NCI-H2227 (cell line): ENCODE measurements around the gene COLEC11.

ENCODE experiments used
- DNase-seq: peaks from one replicate; lab custom pipeline; 2025; ENCODE audit not compliant: unreplicated experiment; lab: John Stamatoyannopoulos, UW

COLEC11 gene

DNA sequence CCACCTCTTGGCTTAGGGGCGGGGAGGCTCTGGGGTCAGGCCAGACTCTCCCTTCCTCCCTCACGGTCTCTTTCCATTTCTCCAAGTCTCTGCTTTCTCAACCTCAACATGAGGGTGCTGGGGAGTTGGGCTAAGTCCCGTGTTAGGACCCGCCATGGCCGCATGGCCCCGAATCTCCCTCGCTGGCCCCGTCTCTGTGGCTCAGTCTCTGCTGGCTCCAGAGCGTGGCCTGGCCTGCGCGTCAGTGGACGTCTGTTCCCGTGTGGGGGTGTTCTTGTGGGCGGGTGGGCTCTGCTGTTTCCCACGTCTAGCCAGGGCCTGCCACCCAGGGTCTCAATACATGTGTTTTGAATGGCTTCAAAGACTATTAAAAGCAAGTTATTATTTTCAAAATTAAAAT is 75.5 kb downstream of the COLEC11 start:
- DNase-seq, result no peak

GRCh38 chr2:3670941-3671340 is 76.0 kb downstream of the COLEC11 start:
- DNase-seq, result no peak

DNA sequence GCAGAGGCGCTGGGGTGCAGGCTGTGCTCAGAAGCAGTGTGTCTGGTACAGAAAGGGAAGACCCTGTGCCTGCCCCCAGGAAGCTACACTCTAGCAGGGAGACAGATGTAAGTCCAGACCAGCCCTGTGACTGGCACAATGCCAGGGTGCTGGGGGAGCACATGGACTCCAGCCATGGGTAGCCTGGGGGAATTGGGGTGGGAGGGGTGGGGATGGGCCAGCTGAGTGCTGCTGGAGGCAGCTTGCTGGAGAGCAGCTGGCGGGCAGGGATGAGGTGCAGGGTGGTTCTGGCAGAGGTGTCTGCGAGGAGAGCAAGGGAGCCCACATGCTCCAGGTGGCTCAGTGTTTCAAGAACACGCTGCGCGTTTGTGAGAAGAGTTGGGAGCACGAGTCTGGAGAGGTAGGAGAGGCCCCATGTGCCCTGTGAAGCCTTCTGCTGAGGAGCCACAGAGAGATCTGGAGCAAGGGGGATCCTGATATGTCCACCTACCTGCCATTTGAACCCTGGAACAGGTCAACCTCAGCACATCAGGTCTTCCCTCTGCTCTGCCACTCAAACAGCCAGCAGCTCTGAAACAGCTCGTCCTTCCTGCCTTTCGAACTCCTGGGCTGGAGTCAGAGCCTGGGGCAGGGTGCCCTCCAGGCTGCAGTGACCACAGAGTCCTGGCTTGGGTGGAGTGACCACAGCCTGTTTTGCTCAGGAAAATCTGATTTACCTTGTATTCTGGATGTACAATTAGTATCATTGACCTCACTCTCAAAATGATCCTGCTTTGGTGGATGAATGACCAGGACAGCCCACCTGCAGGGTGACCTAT is 78.2 kb downstream of the COLEC11 start:
- no peak for DNase-seq

DNA sequence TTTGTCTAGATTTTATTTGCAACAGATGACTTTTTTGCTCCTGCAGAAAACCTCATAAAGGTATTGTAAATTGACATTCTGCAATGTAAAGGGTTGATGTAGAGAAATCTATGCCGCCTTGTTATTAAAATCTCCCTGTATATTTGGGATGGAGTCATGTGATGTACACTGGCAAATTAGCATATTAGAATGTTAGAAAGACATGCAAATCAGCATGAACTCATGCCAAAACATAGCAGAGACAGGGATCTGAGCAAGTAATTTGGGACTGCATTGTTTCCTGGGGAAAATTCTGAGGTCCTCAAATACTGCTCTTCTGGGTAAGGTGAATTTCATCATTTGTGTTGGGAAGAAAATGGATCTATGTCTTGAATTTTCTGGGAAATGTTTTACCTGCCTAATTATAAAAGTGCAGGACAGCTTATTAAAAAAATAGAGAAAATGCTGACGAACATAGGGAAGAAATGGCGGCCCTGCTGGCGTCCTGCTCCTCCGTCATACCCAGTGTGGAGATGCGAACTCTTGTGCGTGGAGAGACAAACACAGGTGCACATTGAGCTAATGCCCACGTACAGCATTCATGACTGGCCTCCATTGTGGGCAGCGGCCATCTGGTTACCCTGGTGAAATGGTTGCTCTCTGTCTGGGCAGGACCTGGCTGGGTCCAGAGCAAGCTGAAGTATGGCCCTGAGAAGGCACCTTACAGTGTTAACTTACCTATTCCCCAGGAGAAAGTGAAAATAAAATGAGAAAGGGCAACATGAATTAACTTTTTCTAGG is 79.3 kb downstream of the COLEC11 start:
- no peak for DNase-seq

DNA sequence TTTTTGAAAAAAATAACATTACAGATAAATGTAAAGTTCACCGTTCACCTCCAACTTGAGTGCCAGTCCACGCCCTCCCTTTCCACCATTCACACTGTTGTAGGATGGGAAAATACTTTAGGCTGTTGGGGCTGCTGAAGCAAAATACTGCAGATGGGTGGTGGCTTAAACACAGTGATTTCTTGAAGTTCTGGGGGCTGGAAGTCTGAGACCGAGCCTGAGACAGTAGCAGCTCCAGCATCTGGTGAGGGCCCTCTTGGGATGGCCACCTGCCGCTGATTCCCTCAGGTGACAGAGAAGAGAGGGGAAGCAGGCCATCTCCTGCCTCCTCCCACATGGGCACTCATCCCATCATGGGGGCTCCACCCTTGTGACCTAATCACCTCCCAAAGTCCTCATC is 80.8 kb downstream of the COLEC11 start:
- no peak for DNase-seq

GRCh38 chr2:3677436-3677835 is 82.5 kb downstream of the COLEC11 start:
- DNase-seq, result no peak

DNA sequence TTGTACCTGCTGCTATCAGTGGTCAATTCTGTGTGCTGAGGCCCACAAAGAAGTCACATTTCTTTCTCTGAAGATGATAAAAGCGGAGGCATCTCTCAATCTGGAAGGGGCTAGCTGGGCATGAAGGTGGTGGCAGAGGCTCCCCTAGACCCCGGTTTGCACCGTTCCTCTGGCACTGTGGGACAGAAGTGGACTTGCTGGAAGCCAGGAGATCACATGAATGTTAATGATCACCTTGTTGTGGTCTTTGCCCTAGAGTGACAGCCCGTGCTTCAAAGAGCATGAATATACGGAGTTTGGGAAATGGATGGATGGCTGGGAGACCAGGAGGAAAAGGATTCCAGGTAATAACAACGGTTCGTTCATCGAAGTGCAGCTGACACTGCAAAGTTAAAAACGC is 83.3 kb downstream of the COLEC11 start:
- DNase-seq, result no peak

GRCh38 chr2:3679180-3679579 is 84.3 kb downstream of the COLEC11 start:
- no peak for DNase-seq

DNA sequence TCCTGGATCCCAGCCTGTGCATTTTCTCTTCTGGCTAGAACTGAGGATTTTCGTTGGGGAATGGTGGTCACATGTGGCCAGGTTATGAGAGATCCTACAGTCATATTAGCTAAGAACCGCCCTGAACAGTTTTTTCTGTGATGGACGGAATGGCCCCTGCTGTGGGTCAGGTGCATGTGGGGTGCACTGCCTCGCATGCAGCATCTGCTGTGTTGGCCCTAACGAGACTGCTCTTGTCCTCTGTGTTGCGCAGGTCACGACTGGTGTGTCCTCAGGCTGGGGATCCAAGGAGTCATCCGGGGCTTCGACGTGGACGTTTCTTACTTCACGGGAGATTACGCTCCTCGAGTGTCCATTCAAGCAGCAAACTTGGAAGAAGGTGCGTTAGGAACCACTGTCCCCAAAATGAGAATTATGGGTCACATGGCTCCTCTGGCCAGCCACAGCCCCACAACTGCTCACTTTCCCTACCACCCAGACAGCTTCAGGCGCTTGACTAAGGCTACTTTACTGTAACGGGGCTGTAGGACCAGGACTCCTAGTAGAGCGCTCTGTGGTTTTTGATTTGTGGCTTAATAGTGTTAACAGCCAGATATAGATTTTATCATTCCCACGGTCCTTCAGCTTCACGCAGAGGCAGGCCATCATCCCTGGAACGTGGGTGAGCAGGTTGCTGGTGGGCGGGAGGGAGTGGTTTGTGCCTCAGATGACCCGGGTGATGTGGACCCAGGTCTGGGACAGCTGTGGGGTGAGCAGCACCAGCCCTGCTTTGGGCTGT is 84.9 kb downstream of the COLEC11 start:
- DNase-seq, result no peak

- DNase-seq, result no peak
These were observed 85.8 kb downstream of the COLEC11 start for GRCh38 chr2:3680548-3681345.

DNA sequence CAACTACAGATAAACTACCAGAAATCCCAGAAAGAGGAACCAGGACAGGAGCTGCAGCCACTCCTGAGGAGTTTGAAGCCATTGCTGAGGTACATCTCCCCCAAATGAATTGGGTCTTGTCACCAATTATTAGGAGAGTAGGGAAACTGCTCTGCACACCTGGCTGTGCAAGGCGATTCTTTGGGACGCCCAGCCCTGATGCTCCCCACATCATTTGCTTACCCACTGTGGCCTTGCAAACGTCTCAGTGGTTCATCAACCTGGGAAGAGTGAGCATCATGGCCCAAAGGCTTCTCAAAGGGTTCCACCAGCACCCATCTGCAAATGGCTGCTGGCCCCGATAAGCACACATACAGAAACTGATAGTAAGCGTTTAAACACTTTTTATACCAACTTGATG is 86.7 kb downstream of the COLEC11 start:
- no peak for DNase-seq

DNA sequence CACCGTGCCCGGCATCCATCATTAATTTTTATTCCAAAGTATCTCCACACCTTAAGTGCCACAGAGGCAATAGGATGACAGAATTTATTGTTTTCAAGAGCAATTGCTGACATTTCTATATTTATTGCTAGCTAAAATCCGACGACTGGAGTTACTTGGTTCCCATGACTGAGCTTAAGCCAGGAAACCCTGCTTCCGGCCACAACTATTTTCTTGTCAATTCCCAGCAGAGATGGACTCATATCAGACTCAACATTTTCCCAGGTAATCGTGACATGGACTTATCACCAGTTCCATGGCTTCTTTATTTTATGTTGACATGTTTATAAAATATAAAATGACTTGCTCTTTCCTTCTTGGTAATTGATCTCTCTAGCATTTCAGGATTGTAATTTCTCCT is 87.9 kb downstream of the COLEC11 start:
- no peak for DNase-seq

GRCh38 chr2:3683748-3684454 is 89.0 kb downstream of the COLEC11 start:
- DNase-seq, result no peak

- no peak for DNase-seq
These were observed 95.3 kb downstream of the COLEC11 start for GRCh38 chr2:3689998-3690748.

DNA sequence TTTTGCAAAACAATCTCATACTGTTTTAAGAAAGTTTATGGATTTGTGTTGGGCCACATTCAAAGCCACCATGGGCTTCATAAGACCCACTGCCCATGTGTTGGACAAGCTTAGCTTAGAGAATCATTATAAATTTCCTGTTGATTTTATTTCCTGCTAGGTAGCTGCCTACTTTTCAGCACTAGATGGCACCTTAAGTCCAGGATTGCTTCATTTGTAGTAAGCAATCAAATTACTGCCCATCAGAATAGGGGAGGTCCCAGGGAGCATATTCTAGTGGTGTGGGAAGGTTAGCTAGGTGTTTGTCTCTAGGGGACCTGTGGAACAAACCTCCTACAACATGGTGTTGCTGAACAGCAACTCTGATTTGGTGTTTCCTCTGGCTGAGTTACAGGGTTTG is 97.5 kb downstream of the COLEC11 start:
- peak; percentile 22 for DNase-seq
